ENCODE data around the gene ZNF611. TPM values are rescaled to one million over a fixed set of nuclear protein-coding genes. Genes with fewer than 3 reads are reported as not detected.

ZNF611 gene
- total RNA-seq, 4 donors from 2014 or later = 7.2 to 29.7 (median 25.0) TPM

GRCh38 chr19:52664461-52664860, 70.4 kb downstream of the ZNF611 start:
- no peaks in the 10 kb centered on the region for H3K27me3 ChIP-seq
- no peak overlapping the region for H3K27ac ChIP-seq
- H3K4me3 ChIP-seq = no peak overlapping the region
- TF ChIP-seq CTCF (IDR thresholded peaks at IDR 0.05) (no peak), POLR2A (IDR thresholded peaks at IDR 0.05) (no peak)
- no peak for DNase-seq
- H3K4me1 ChIP-seq = no peaks in the 10 kb centered on the region
- H3K9me3 ChIP-seq = no peaks in the 10 kb centered on the region
- intact Hi-C loops (cut with DNase I; ENCODE audit: low total_unique reads) = no loop called here
- H3K36me3 ChIP-seq = no peaks in the 10 kb centered on the region

- TF ChIP-seq CTCF (IDR thresholded peaks at IDR 0.05) (no peak), POLR2A (IDR thresholded peaks at IDR 0.05) (no peak)
- intact Hi-C loops (cut with DNase I; ENCODE audit: low total_unique reads) = no loop called here
- Histone ChIP-seq H3K27me3 (no peaks in the 10 kb centered on the region), H3K4me3 (no peak overlapping the region), H3K4me1 (no peaks in the 10 kb centered on the region), H3K9me3 (no peaks in the 10 kb centered on the region), H3K27ac (no peak overlapping the region), H3K36me3 (no peaks in the 10 kb centered on the region)
- DNase-seq = no peak
Observed at GRCh38 chr19:52662631-52663030, 72.2 kb downstream of the ZNF611 start.

GRCh38 chr19:52660981-52661380, 73.9 kb downstream of the ZNF611 start:
- TF ChIP-seq POLR2A (IDR thresholded peaks at IDR 0.05) (no peak), CTCF (IDR thresholded peaks at IDR 0.05) (no peak)
- no peaks in the 10 kb centered on the region for H3K27me3 ChIP-seq
- no peaks in the 10 kb centered on the region for H3K36me3 ChIP-seq
- H3K27ac ChIP-seq = no peak overlapping the region
- intact Hi-C loops (cut with DNase I; ENCODE audit: low total_unique reads) = no loop called here
- no peaks in the 10 kb centered on the region for H3K4me1 ChIP-seq
- H3K9me3 ChIP-seq = no peaks in the 10 kb centered on the region
- no peak overlapping the region for H3K4me3 ChIP-seq
- DNase-seq = no peak

GRCh38 chr19:52659013-52659412, 75.8 kb downstream of the ZNF611 start:
- Histone ChIP-seq H3K4me3 (no peak overlapping the region), H3K27ac (no peak overlapping the region), H3K9me3 (no peaks in the 10 kb centered on the region), H3K36me3 (no peaks in the 10 kb centered on the region), H3K27me3 (no peaks in the 10 kb centered on the region), H3K4me1 (no peaks in the 10 kb centered on the region)
- TF ChIP-seq POLR2A (IDR thresholded peaks at IDR 0.05) = no peak
- TF ChIP-seq CTCF (IDR thresholded peaks at IDR 0.05) = no peak
- intact Hi-C loops (cut with DNase I; ENCODE audit: low total_unique reads) = no loop called here
- no peak for DNase-seq

GRCh38 chr19:52658595-52658994, 76.2 kb downstream of the ZNF611 start:
- no peak for DNase-seq
- intact Hi-C loops (cut with DNase I; ENCODE audit: low total_unique reads) = no loop called here
- Histone ChIP-seq H3K4me3 (no peak overlapping the region), H3K4me1 (no peaks in the 10 kb centered on the region), H3K9me3 (no peaks in the 10 kb centered on the region), H3K36me3 (no peaks in the 10 kb centered on the region), H3K27ac (no peak overlapping the region), H3K27me3 (no peaks in the 10 kb centered on the region)
- TF ChIP-seq POLR2A (IDR thresholded peaks at IDR 0.05) (no peak), CTCF (IDR thresholded peaks at IDR 0.05) (no peak)
